HG03575 (cell line): Measurements from ENCODE around the gene RCCD1.

Source experiments
- ATAC-seq: cut with Tn5 transposase; IDR thresholded peaks from one replicate; pipeline ENCODE4 v1.9.1; 2021; ENCODE audit not compliant: unreplicated experiment, insufficient number of reproducible peaks, low FRiP score; ENCODE audit errors: extremely low read depth

Gene RCCD1

DNA sequence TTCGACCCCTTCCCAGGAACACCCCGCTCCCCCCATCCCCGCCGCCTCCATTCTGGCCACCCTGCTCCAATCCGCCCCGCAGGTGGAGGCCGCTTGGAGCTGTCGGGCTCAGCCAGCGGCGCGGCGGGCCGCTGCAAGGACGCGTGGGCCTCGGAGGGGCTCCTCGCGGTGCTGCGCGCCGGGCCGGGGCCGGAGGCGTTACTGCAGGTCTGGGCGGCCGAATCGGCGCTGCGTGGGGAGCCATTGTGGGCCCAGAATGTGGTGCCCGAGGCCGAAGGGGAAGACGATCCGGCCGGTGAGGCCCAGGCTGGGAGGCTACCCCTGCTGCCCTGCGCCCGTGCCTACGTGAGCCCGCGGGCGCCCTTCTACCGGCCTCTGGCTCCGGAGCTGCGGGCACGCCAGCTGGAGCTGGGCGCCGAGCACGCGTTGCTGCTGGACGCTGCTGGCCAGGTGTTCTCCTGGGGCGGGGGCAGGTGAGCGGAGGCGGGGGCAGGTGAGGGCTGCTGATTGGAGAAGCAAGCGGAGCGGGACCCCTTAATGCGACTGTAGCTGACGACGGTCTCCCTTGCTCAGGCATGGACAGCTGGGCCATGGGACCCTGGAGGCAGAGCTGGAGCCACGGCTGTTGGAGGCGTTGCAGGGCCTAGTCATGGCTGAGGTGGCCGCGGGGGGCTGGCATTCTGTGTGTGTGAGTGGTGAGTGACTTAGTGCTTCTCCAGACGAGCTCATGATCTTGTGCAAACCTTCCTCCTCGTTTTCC, 2.5 kb downstream of the RCCD1 start:
- ATAC-seq: no peak

- no peak for ATAC-seq
These were observed 3.1 kb downstream of the RCCD1 start for GRCh38 chr15:90957791-90958190.

DNA sequence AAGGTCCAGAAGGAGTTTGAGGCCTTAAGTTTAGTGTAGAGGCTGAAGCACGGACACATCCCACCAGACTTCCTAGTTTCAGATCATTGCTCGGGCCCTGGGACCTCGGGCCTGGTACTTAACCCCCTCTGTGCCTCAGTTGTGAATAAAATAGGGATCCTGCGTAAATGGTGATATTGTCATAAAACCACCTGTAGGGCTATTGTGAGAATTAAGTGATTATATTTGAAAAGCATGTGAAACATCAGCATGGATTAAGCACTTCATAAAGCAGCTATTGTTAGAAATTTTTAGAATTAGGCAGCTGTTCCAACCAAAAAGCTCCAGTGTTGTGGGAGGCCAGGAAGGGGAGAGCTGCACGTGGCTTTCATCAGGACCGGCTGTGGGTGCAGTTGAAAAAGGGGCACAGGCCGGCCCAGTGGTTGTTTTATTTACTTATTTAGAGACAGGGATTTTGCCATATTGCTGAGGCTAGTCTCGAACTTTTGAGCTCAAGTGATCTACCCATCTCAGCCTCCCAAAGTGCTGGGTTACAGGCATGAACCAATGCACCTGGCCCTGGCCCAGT, 4.4 kb downstream of the RCCD1 start:
- ATAC-seq: no peak

DNA sequence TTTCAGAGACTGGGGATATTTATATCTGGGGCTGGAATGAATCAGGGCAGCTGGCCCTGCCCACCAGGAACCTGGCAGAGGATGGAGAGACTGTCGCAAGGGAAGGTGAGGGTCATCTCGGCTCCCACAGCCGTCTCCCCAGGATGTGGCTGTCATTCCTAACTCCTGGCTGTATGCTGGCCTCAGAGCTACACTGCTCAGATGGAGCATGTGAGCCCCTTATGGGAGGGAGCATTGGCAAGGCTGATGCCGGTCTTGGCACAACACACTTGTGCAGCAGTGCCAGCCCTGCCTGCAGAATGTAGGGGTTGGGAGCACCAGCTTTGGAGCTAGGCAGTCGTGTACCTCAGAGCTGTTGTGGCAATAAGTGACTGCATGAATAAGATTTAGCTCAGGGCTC, 5.2 kb downstream of the RCCD1 start:
- no peak for ATAC-seq

- no peak for ATAC-seq
These were observed 5.8 kb downstream of the RCCD1 start for GRCh38 chr15:90960298-90961091.

DNA sequence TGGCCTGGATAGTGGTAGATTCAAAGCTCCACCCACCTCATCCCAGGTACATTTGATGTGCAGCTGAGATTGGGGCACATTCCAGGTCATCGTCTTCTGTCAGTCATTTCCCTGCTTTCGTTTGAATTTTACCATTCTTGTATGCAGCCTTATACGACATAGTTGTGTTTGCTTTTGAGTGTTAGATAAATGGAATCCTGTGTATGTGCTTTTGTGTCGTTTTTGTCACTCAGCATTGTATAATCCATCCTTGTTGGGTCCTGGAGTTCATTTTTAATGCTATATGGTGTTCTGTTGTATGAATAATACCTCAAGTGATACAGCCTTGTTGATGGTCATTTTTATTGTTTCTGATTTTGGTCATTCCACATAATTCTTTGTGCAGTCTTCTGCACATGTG, 7.3 kb downstream of the RCCD1 start:
- no peak for ATAC-seq

GRCh38 chr15:90966262-90966661, 11.6 kb downstream of the RCCD1 start:
- ATAC-seq: no peak

DNA sequence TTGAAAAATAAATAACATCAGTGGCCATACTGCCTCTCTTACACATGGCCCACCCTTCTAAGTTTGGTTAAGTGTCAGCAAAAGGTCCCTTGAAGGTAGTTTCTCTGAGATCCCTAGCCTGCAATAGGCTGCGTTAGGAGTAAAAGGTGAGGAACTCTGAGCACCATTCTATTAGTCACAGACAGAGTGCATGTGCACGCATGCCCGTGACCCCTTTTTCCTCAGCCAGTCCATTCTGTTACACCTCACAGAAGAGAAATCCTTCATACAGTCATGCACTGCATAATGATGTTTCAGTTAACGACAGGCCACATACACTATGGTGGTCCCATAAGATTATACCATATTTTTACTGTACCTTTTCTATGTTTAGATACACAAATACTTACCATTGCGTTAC, 12.5 kb downstream of the RCCD1 start:
- ATAC-seq: no peak

- no peak for ATAC-seq
These were observed 13.8 kb downstream of the RCCD1 start for GRCh38 chr15:90968434-90968833.

- ATAC-seq: no peak
These were observed 15.6 kb downstream of the RCCD1 start for GRCh38 chr15:90970274-90970673.

- ATAC-seq: no peak
These were observed 17.4 kb downstream of the RCCD1 start for GRCh38 chr15:90972133-90972532.

- no peak for ATAC-seq
These were observed 19.5 kb downstream of the RCCD1 start for GRCh38 chr15:90974216-90974615.

DNA sequence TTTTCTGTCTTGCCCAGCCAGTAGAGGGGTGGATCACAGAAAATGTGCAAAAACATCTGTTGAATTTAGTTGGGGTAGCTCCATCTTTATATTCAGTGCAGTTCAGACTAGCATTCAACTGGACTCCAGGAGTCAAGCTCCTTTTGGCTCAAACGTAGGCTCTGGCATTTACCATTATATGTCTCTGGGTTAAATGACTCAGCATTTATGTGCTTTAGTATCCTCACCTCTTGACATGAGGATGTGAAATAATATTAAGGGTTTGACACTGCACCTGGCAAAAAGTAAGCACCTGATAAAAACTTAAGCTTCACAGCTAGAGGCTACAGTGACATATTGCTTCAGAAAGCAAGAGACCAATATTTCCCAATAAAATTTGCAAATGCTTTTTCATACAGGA, 24.9 kb downstream of the RCCD1 start:
- ATAC-seq: no peak

- no peak for ATAC-seq
These were observed 27.0 kb downstream of the RCCD1 start for GRCh38 chr15:90981681-90982080.

- ATAC-seq: no peak
These were observed 27.5 kb downstream of the RCCD1 start for GRCh38 chr15:90982135-90982534.

- ATAC-seq: no peak
These were observed 32.3 kb downstream of the RCCD1 start for GRCh38 chr15:90986790-90987507.

- no peak for ATAC-seq
These were observed 33.0 kb downstream of the RCCD1 start for GRCh38 chr15:90987561-90988141.

- ATAC-seq: no peak
These were observed 33.6 kb downstream of the RCCD1 start for GRCh38 chr15:90988296-90988695.

GRCh38 chr15:90989040-90989768, 34.5 kb downstream of the RCCD1 start:
- no peak for ATAC-seq
